DLD1 (cell line): ENCODE results near the gene PGAM4.
"Not testable (repeated sequence)": the region's sequence is repeated elsewhere in the genome, so short reads cannot be mapped to it uniquely, and the experiment has no call there.

Experiments used
- in situ Hi-C: cut with HindIII; loops from 2 replicates; pipeline ENCODE4 v1.10.0; 2017; ENCODE audit warnings: low sequenced_read_pairs

Gene PGAM4

GRCh38 chrX:77969538-77969937, at the start of gene PGAM4:
TSS of gene PGAM4 (minus strand) at chrX:77969638. CDS start at chrX:77969638, 0 bp downstream.
- in situ Hi-C loops, result no loop called here

- in situ Hi-C loops, result no loop called here
Measured at GRCh38 chrX:78011846-78012245, 42.4 kb upstream of the PGAM4 start.

GRCh38 chrX:77979870-77980269, 10.4 kb upstream of the PGAM4 start:
- in situ Hi-C loops, result no loop called here

GRCh38 chrX:77977518-77977917, 8.1 kb upstream of the PGAM4 start:
- in situ Hi-C loops, result no loop called here

- in situ Hi-C loops, result no loop called here
Measured at GRCh38 chrX:77977095-77977494, 7.7 kb upstream of the PGAM4 start.

GRCh38 chrX:77975755-77976154, 6.3 kb upstream of the PGAM4 start:
- in situ Hi-C loops, result no loop called here

- in situ Hi-C loops, result no loop called here
Measured at GRCh38 chrX:77967631-77968030, 1.8 kb downstream of the PGAM4 start.

- in situ Hi-C loops, result no loop called here
Measured at GRCh38 chrX:77966361-77966760, 3.1 kb downstream of the PGAM4 start.

GRCh38 chrX:77962068-77962902, 7.2 kb downstream of the PGAM4 start:
- in situ Hi-C loops, result no loop called here

- in situ Hi-C loops, result no loop called here
Measured at GRCh38 chrX:77961063-77961462, 8.4 kb downstream of the PGAM4 start.

- in situ Hi-C loops, result no loop called here
Measured at GRCh38 chrX:77960567-77960966, 8.9 kb downstream of the PGAM4 start.

- in situ Hi-C loops, result no loop called here
Measured at GRCh38 chrX:77953708-77954107, 15.7 kb downstream of the PGAM4 start.

GRCh38 chrX:77953302-77953701, 16.1 kb downstream of the PGAM4 start:
- in situ Hi-C loops, result no loop called here

- in situ Hi-C loops, result no loop called here
Measured at GRCh38 chrX:77952173-77952572, 17.3 kb downstream of the PGAM4 start.

- in situ Hi-C loops, result no loop called here
Measured at GRCh38 chrX:77949840-77950239, 19.6 kb downstream of the PGAM4 start.

- in situ Hi-C loops, result no loop called here
Measured at GRCh38 chrX:77946571-77946970, 22.9 kb downstream of the PGAM4 start.

- in situ Hi-C loops, result no loop called here
Measured at GRCh38 chrX:77945910-77946545, 23.4 kb downstream of the PGAM4 start.

- in situ Hi-C loops, result not testable (repeated sequence)
Measured at GRCh38 chrX:77945031-77945430, 24.4 kb downstream of the PGAM4 start.

GRCh38 chrX:77938083-77938680, 31.3 kb downstream of the PGAM4 start:
- in situ Hi-C loops, result no loop called here

- in situ Hi-C loops, result no loop called here
Measured at GRCh38 chrX:77937291-77937690, 32.1 kb downstream of the PGAM4 start.

GRCh38 chrX:77936299-77936698, 33.1 kb downstream of the PGAM4 start:
- in situ Hi-C loops, result no loop called here

GRCh38 chrX:77935886-77936285, 33.6 kb downstream of the PGAM4 start:
- in situ Hi-C loops, result no loop called here
